ENCODE results near the gene NR1D1. TPM values are rescaled to one million over a fixed set of nuclear protein-coding genes. Genes with fewer than 3 reads are reported as not detected.

NR1D1 gene
- total and polyA plus RNA-seq, 2 of the 13 experiments (the other 11 are each of a cell fraction or from before 2014, with no cell fraction given): 2.1 to 2.7 TPM

- TF ChIP-seq ARID5B (CRISPR knock-in tag; IDR thresholded peaks at IDR 0.05) (no peak; the same call in 1 of the 2 replicates), ZNF274 (CRISPR knock-in tag; IDR thresholded peaks at IDR 0.05) (peak; percentile 65; the same call in 1 of the 2 replicates), ATF7-NPFF (CRISPR knock-in tag; IDR thresholded peaks at IDR 0.05; ENCODE audit: low read depth) (peak; percentile 17; the same call in 1 of the 2 replicates), PAF1 (CRISPR knock-in tag; IDR thresholded peaks at IDR 0.05) (no peak), ZNF563 (CRISPR knock-in tag; IDR thresholded peaks at IDR 0.05) (peak; percentile 74; the same call in 1 of the 2 replicates), ZNF44 (CRISPR knock-in tag; IDR thresholded peaks at IDR 0.05) (no peak), TFDP1 (CRISPR knock-in tag; IDR thresholded peaks at IDR 0.05; ENCODE audit: borderline replicate concordance) (no peak), ZNF281 (CRISPR knock-in tag; IDR thresholded peaks at IDR 0.05; ENCODE audit: borderline replicate concordance) (peak; percentile 50; the same call in 1 of the 2 replicates), GATA4 (IDR thresholded peaks at IDR 0.05; ENCODE audit: borderline replicate concordance, low read depth) (0 out of 2 replicates have a peak, but pooled peaks have one; percentile 20), ZFX (CRISPR knock-in tag; IDR thresholded peaks at IDR 0.05; ENCODE audit: low read depth) (peak; percentile 87)
Measured at GRCh38 chr17:40063187-40063771, 37.1 kb downstream of the NR1D1 start (continued).
